Articular chondrocyte of knee joint (primary cell): Measurements from ENCODE around the gene GAL3ST2. TPM values are rescaled to one million over a fixed set of nuclear protein-coding genes. Genes with fewer than 3 reads are reported as not detected.

Experiments
- total RNA-seq: library from RNA; depleted of rRNA; stranded (reverse); fragments of >200 nt; gene quantifications from 2 replicates; pipeline ENCODE4 v1.2.3, GENCODE V29; 2012

GAL3ST2 gene
- 0.26 TPM in 1 of 2 replicates, not detected in the other for total RNA-seq

DNA sequence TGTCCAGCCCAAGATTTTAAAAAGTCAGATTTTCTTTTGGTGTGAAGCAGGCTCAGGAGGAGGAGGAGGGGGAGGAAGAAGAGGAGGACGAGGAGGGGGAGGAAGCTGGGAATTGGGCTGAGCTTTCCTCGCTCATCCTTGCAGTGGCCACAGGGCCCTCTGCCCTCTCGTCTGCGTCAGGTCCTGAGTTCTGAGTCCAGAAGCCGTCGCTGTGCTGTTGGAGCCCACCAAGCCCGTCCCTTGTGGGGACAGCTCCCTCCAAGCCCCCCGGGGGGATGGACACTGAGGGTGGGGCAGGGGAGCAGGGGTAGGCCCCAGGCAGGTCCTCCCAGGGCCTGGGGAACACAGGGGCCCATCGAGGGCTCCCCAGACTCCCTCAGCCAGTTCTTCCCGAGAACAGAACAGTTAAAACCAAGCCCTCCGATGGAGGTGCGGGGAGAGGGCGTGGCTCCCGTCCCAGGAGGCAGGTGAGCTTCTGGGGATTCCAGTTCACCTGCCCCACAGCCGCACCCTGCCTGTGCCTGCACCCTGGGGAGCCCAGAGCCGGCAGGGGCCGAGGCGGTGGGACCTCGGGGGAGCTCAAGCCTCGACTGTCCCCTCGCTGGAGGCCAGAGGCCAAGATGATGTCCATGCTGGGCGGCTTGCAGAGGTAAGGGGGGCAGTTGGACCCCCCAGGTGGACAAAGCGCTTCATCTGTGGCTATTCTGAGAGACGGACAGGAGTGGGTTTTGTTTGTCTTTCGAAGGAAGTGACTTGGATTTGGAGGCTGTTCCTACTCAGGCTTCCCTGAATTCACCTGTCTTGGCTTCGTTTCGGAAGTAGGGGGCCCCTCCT is at the start of gene GAL3ST2:
Gene GAL3ST2 (plus strand): TSS at position 487 of the 834 bp plus-strand sequence. CDS start 134 bp downstream, at position 621.

DNA sequence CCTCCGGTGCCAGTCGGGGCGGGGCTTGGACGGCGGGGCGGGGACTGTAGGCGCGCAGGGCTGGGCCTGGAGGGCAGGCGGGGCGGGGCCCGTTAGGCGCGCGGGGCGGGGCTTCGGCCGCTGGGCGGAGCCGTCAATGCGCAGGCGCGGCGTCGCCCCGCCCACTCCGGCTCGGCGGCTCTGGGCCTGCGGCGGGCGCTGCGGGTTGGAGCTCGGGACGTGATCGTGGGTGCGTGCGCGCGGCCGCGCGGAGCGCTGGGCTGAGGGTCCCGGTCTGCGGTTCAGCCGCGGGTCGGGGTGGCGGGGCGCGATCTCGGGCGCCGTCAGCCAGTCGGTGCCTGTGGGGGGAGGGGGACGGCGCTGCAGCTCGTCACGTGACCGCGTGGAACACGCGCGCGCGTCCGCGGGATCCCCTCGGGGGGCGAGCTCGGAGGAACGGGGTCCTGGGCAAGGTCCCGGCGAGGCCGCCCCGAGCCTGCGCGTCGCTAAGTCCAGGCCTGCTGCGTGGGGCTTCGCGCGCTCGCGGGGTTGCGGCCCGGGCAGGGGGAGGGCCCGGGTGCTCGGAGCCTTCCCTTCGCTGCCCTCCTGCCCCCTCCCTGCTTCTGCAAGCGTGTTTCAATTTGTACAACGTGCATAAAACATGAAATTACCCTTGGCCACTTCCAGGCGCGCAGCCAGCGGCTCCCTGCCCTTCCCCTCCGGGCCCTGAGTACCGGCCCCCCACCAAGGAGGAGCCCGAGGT is 42.0 kb upstream of the GAL3ST2 start, which contains the start of gene D2HGDH:
Gene D2HGDH (plus strand): TSS at position 164 of the 742 bp plus-strand sequence. CDS start 595 bp downstream, outside the sequence.

DNA sequence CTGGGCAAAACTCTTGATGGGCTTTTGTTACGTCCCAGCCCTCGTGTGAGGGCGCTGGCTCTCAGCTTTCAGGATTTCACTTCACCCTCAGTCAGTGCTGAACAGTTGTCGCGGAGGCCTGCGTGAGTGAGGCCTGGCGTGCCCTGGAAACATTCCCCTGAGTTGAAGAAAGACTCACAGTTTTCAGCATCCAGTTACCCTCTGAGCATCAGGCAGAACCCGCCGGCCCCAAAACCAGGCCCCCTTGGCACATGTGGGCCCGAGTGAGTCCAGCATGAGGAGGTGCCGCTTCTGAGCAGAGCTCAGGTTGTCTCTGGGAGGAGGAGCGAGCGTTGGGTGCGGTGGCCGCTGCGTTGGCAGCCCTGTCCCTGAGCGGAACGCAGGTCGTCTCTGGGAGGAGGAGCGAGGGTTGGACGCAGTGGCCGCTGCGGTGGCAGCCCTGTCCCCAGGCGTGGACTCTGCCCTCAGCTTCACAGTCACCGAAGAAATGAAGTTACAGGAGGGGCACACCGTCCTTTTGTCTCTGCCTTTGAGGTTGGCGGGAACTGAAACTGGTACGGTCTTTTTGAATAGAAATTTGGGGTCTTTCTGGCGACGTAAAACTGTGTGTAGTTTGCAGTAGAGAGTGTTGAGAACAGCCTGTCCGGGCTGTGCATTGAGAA is 32.2 kb downstream of the GAL3ST2 start, which contains the start of gene NEU4:
Gene NEU4 (plus strand): TSS at position 473 of the 662 bp plus-strand sequence. CDS start 5,292 bp downstream, outside the sequence.

Other genes with a start within 250 kb of the GAL3ST2 start
- gene BOK, start 218.1 kb upstream of the GAL3ST2 start, total RNA-seq: 24.3 and 27.2 TPM in 2 replicates
- 31.9 and 35.3 TPM in 2 replicates for gene THAP4, start 139.7 kb upstream of the GAL3ST2 start, total RNA-seq
- gene ATG4B, start 139.1 kb upstream of the GAL3ST2 start, total RNA-seq: 45.7 and 47.6 TPM in 2 replicates
- 18.3 and 21.0 TPM in 2 replicates for gene DTYMK, start 90.0 kb upstream of the GAL3ST2 start, total RNA-seq
- gene ING5, start 74.8 kb upstream of the GAL3ST2 start, total RNA-seq: 11.8 and 13.1 TPM in 2 replicates
- 11.7 and 11.8 TPM in 2 replicates for gene D2HGDH, start 42.2 kb upstream of the GAL3ST2 start, total RNA-seq
- gene NEU4, start 32.4 kb downstream of the GAL3ST2 start, total RNA-seq: 0.11 TPM in 1 of 2 replicates, not detected in the other
- not detected in 2 replicates for gene PDCD1, start 82.1 kb downstream of the GAL3ST2 start, total RNA-seq
- gene RTP5, start 92.9 kb downstream of the GAL3ST2 start, total RNA-seq: not detected in 2 replicates